ENCODE results near the gene EPS8L3. TPM values are rescaled to one million over a fixed set of nuclear protein-coding genes. Genes with fewer than 3 reads are reported as not detected.

EPS8L3 gene
- total RNA-seq, 6 donors from 2014 or later, result 0.20 TPM; not detected in 5

DNA sequence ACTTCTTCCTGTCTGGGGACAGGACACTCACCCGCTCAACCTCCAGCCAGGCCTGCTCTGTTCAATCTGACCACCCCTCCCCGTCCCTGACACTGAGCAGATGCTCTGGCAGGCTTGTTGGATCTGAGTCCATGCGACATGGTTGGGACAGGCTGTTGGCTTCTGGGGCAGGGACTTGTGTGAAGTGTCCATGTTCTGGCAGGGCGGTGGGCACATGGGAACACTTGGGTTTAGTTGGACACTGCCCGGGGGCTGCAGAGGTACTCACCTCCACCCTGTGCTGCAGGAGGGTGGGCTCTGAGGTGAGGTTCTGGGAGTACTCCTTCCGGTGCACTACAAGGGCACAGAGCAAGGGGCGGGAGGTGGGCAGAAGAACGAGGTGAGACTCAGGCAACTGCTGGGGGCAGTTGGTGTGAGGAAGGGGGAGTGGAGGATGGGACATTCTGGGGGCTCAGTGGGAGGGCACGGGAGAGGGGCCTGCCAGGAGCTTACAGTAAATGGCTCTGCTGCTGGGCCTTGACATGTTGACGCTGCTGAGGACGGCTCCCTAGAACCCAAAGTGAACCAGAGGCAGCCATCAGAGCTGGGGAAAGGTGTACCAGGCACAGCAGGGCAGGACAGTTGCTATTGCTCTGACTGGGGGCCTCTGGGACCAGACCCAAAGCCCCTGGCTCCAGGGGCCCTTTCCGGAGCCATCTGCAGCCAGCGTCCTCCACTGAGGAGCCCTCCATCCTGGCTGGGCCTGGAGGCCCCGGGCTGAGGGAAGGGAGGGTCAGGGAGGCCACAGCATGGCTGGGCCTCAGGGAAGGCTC, 2.3 kb downstream of the EPS8L3 start:
- no peaks in the 10 kb centered on the region for H3K27me3 ChIP-seq
- WGBS, 2 donors, result 80 to 93% methylated on average over 7 to 14 of the region's 14 CpGs
- H3K36me3 ChIP-seq, result no peaks in the 10 kb centered on the region
- no peaks in the 10 kb centered on the region for H3K9me3 ChIP-seq
- TF ChIP-seq, protein P1, sequence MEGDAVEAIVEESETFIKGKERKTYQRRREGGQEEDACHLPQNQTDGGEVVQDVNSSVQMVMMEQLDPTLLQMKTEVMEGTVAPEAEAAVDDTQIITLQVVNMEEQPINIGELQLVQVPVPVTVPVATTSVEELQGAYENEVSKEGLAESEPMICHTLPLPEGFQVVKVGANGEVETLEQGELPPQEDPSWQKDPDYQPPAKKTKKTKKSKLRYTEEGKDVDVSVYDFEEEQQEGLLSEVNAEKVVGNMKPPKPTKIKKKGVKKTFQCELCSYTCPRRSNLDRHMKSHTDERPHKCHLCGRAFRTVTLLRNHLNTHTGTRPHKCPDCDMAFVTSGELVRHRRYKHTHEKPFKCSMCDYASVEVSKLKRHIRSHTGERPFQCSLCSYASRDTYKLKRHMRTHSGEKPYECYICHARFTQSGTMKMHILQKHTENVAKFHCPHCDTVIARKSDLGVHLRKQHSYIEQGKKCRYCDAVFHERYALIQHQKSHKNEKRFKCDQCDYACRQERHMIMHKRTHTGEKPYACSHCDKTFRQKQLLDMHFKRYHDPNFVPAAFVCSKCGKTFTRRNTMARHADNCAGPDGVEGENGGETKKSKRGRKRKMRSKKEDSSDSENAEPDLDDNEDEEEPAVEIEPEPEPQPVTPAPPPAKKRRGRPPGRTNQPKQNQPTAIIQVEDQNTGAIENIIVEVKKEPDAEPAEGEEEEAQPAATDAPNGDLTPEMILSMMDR (IDR thresholded peaks at IDR 0.05), result no peak
- TF ChIP-seq POLR2A (IDR thresholded peaks at IDR 0.05) (no peak), POLR2AphosphoS5 (IDR thresholded peaks at IDR 0.05) (no peak), EP300 (IDR thresholded peaks at IDR 0.05) (no peak)
- DNase-seq (peak in 1 of 2 donors; percentile 12), ATAC-seq (ENCODE audit: low FRiP score in 2 of 2) (no peak)
- no peak overlapping the region for H3K27ac ChIP-seq
- H3K4me3 ChIP-seq, result no peak overlapping the region
- H3K4me1 ChIP-seq, result peaks cover 6 to 9% (median 9%) of the 10 kb centered on the region in 4 donors

GRCh38 chr1:109760581-109761226, 3.0 kb downstream of the EPS8L3 start:
- DNase-seq (peak in 1 of 2 donors; percentile 12), ATAC-seq (ENCODE audit: low FRiP score in 2 of 2) (no peak)
- TF ChIP-seq EP300 (IDR thresholded peaks at IDR 0.05) (no peak), POLR2AphosphoS5 (IDR thresholded peaks at IDR 0.05) (no peak), POLR2A (IDR thresholded peaks at IDR 0.05) (no peak)
- TF ChIP-seq, protein P1 (IDR thresholded peaks at IDR 0.05), result no peak
- Histone ChIP-seq H3K27ac (no peak overlapping the region), H3K4me3 (no peak overlapping the region), H3K36me3 (no peaks in the 10 kb centered on the region), H3K27me3 (no peaks in the 10 kb centered on the region), H3K9me3 (no peaks in the 10 kb centered on the region), H3K4me1 (peaks cover 6 to 9% (median 9%) of the 10 kb centered on the region in 4 donors)
- 96 to 98% methylated on average over 5 to 7 of the region's 7 CpGs for WGBS, 2 donors

DNA sequence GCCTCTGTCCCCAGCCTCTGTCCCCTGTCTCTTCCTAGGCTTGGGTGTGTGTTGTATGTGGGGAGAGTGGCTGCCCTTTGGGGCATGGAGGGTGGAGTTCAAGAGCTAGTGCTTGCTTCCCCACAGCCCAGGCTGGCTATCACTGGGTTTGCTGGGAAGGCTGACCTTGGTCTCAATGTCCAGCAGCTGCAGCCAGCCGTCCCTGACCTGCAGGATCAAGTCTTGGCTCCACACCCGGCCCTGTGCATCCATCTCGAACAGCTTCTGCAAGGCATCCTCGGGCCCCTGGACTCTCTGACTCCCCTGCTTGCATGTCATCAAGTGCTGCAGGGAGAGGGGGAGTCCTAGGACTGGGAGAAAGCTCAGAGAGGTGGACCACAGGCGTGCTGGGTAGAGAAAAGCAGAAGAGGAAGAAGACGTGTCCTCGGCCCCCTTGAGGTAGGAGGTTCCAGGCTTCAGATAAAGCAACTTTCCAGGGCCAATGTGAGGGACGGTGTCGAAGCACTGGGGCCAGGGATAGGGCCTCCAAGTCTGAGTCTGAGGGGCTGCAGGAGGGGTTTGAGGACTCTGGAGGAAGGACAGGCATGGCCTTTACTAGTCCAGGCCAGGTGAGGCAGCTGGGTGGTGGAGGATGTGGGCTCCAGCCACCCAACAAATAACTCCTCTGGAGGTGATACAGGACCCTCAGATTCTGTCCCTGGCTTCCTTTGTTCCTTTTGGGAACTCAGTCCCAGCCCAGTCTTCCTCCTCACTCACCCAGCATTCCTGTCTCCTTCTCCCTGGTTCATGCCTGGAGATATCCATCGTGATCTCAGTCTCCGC, 4.0 kb downstream of the EPS8L3 start:
- Histone ChIP-seq H3K27me3 (no peaks in the 10 kb centered on the region), H3K36me3 (no peaks in the 10 kb centered on the region), H3K27ac (no peak overlapping the region), H3K9me3 (no peaks in the 10 kb centered on the region), H3K4me1 (peaks cover 6 to 9% (median 9%) of the 10 kb centered on the region in 4 donors), H3K4me3 (no peak overlapping the region)
- DNase-seq (peak in 1 of 2 donors; percentile 19), ATAC-seq (ENCODE audit: low FRiP score in 2 of 2) (no peak)
- WGBS, 2 donors, result 84% methylated on average over 11 of the region's 11 CpGs
- TF ChIP-seq, protein P1 (IDR thresholded peaks at IDR 0.05), result no peak
- TF ChIP-seq POLR2A (IDR thresholded peaks at IDR 0.05), result no peak
- no peak for TF ChIP-seq POLR2AphosphoS5 (IDR thresholded peaks at IDR 0.05)
- no peak for TF ChIP-seq EP300 (IDR thresholded peaks at IDR 0.05)

DNA sequence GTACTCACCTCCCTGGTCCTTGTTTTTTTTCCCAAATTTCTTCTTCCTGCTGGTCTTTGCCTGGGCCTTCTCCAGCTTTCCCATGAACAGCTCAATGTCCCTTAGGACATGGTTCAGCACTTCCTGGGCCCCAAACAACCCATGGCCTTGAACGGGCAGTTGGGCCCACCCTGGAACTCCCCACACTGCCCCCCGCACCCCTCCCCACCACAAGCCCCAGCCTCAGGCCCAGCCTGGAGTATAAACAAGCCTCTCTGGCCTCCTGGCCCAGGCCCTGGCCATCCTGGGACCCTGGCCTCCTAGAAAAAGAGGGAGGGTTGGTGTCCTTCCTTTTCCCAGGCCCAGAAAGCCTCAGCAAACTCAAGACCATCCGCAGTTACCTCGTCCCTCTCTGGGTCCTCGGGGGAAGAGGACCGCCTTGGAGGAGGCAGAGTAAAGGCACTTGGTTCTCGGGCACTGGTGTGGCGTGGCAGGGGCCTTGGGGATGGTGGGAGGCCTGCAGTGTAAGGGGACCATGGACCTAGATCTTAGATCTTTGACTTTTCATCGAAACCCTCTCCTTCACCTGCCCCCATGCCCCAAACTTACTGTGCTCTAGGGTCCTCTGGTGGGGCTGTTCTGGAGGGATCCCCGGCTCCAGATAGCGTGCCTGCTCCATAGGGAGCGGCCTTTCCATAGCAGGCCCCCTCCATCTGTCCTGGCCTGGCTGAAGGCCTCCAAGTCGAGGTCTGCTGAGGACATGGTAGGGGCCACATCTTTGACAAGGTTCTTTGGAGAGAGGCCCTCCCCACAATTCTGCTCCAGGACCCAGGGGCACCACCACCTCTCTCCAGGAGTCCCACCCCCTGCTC, 5.6 kb downstream of the EPS8L3 start:
- TF ChIP-seq POLR2AphosphoS5 (IDR thresholded peaks at IDR 0.05), result no peak
- no peak for TF ChIP-seq EP300 (IDR thresholded peaks at IDR 0.05)
- no peak for TF ChIP-seq POLR2A (IDR thresholded peaks at IDR 0.05)
- TF ChIP-seq, protein P1 (IDR thresholded peaks at IDR 0.05), result no peak
- DNase-seq, result no peak
- Histone ChIP-seq H3K4me1 (peaks cover under 1 to 2% (median 1%) of the 10 kb centered on the region in 4 donors), H3K4me3 (no peak overlapping the region), H3K36me3 (no peaks in the 10 kb centered on the region), H3K9me3 (no peaks in the 10 kb centered on the region), H3K27me3 (no peaks in the 10 kb centered on the region), H3K27ac (no peak overlapping the region)
- no peak for ATAC-seq (ENCODE audit: low FRiP score in 2 of 2)
- 89% methylated on average over 7 to 13 of the region's 13 CpGs for WGBS, 2 donors

Measured in upper lobe of left lung (tissue), 6 donors.